DOHH2 (cell line): Measurements from ENCODE around the gene SLC16A6.

Experiments
- CTCF ChIP-seq: fragments of 200-600 bp; sonication (generic); IDR thresholded peaks from one replicate; pipeline ENCODE4 v1.5.1; 2014; ENCODE audit warnings: antibody characterized with exemption, mild to moderate bottlenecking, low read depth, low read length; ENCODE audit not compliant: poor library complexity, severe bottlenecking
- EZH2phosphoT487 ChIP-seq: fragments of 200-600 bp; sonication (generic); IDR thresholded peaks from 2 replicates; pipeline ENCODE4 v1.6.1; 2017; ENCODE audit warnings: borderline replicate concordance, mild to moderate bottlenecking, antibody characterized with exemption, low read length, moderate library complexity, mixed read lengths

GRCh38 chr17:68238164-68238870 is 52.6 kb downstream of the SLC16A6 start:
- TF ChIP-seq CTCF = no peak
- no peak for TF ChIP-seq EZH2phosphoT487
